K562 (cell line): ENCODE measurements around the gene CRTC3. TPM values are rescaled to one million over a fixed set of nuclear protein-coding genes. Genes with fewer than 3 reads are reported as not detected.

ENCODE experiments used
- CHD7 ChIP-seq: fragments of 200-600 bp; sonication (generic); IDR thresholded peaks from one replicate; pipeline ENCODE4 v1.6.1; 2012; ENCODE audit warnings: mild to moderate bottlenecking, low read depth, low read length, inconsistent platforms
- EP400 ChIP-seq: fragments of 450-650 bp; IDR thresholded peaks from 2 replicates; pipeline ENCODE4 v1.6.1; 2017; ENCODE audit warnings: antibody characterized with exemption, mild to moderate bottlenecking, moderate library complexity
- HDAC1 ChIP-seq, 2 experiments: fragments of 450-650 bp; IDR thresholded peaks; 2 replicates each; pipeline ENCODE4 v1.6.1; 2016 to 2017; ENCODE audit warnings: inconsistent platforms in 1 of 2, mild to moderate bottlenecking in 1 of 2, moderate library complexity in 1 of 2
- HDAC2 ChIP-seq: fragments of 450-650 bp; IDR thresholded peaks from 2 replicates; pipeline ENCODE4 v1.6.1; 2016; ENCODE audit warnings: mild to moderate bottlenecking
- MBD1 ChIP-seq: fragments of 250-450 bp; sonication (Bioruptor Pico); IDR thresholded peaks from 2 replicates; pipeline ENCODE4 v1.8.0; 2022; ENCODE audit warnings: inconsistent platforms
- MTA3 ChIP-seq: fragments of 450-650 bp; formaldehyde crosslinking; IDR thresholded peaks from 2 replicates; pipeline ENCODE4 v1.6.1; 2017; ENCODE audit warnings: mild to moderate bottlenecking, borderline replicate concordance
- POLR2H ChIP-seq: IDR thresholded peaks from 2 replicates; pipeline ENCODE4 v1.6.1; 2016; ENCODE audit warnings: missing genetic modification characterization, low read depth, mild to moderate bottlenecking, control low read depth, missing compliant biosample characterization, moderate library complexity
- SMAD2 ChIP-seq: fragments of 150-350 bp; IDR thresholded peaks from 2 replicates; pipeline ENCODE4 v1.6.1; 2014; ENCODE audit warnings: low read depth, mild to moderate bottlenecking, low read length
- ZKSCAN3 ChIP-seq: fragments of 250-450 bp; sonication (Bioruptor Pico); IDR thresholded peaks from 2 replicates; pipeline ENCODE4 v1.4.0; 2020
- polyA plus RNA-seq, 8 experiments: library from polyadenylated mRNA; depleted of rRNA in 4 of 8; stranded (reverse) in 5 of 8; unstranded in 3 of 8; fragments of >200 nt; fragmentation: Nextera tagmentation in 2 of 8; fragmentation: Illumina TruSeq in 1 of 8; extraction: Ambion mirVana in 2 of 8; extraction: Trizol in 1 of 8; gene quantifications; 2 replicates each; pipeline versions ENCODE4 v1.2.1 to v1.2.3, GENCODE V29; 2011 to 2014; ENCODE audit warnings: inconsistent platforms in 1 of 8, missing spikeins in 1 of 8
- total RNA-seq, 7 experiments: library from RNA; depleted of rRNA in 6 of 7; stranded (reverse); fragments of >200 nt in 6 of 7; fragmentation: Illumina TruSeq in 2 of 7; extraction: Trizol in 2 of 7; gene quantifications; 2 replicates each; pipeline versions ENCODE4 v1.2.1 to v1.2.3, GENCODE V29; 2011 to 2021; ENCODE audit warnings: low replicate concordance in 1 of 7
- TF ChIP-seq, protein P1 (sequence below): fragments of 450-650 bp; IDR thresholded peaks from 2 replicates; pipeline ENCODE4 v1.6.1; 2016

Gene CRTC3
- total and polyA plus RNA-seq, 9 of the 15 experiments (the other 6 are each of a cell fraction or from before 2014, with no cell fraction given): 1.2 to 19.0 (median 11.6) TPM

DNA sequence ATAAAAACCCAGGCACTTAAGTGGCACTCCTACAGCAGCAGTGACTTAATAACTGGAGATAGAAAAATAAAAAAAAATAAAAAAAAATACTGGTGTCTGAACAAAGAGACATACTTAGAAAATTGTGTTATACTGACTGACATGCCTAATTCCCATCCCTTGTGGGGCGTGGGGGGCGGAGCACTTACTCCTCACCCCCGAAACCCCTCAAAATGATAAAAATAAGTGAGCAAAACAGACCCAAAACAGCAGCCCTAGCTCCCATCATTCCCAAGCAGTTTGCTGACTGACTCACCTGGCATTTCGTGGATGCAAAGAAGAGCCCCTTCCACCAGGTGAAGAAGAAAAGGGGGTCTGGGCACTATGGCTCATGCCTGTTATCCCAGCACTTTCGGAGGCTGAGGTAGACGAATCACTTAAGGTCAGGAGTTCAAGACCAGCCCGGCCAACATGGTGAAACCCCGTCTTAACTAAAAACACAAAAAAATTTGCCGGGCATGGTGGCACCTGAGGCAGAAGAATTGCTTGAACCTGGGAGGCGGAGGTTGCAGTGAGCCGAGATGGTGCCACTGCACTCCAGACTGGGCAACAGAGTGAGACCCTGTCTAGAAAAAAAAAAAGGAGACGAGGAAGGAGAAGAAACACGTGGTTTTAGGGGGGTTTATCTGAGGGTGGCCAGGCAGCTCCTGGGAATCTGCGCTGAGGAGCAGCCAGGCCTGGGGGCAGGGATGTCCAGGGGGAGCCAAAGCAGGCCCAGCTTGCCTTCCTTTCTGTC, 136.6 kb downstream of the CRTC3 start (continued):
- no peak for TF ChIP-seq MBD1 (CRISPR knock-in tag)
- TF ChIP-seq SMAD2: no peak
- no peak for TF ChIP-seq ZKSCAN3 (CRISPR knock-in tag)
- no peak for TF ChIP-seq MTA3
- no peak for TF ChIP-seq EP400
- no peak for TF ChIP-seq HDAC2
- no peak for TF ChIP-seq CHD7
- no peak for TF ChIP-seq POLR2H (tag)
- TF ChIP-seq HDAC1 (IDR thresholded peaks at IDR 0.05): no peak
- TF ChIP-seq, protein P1, sequence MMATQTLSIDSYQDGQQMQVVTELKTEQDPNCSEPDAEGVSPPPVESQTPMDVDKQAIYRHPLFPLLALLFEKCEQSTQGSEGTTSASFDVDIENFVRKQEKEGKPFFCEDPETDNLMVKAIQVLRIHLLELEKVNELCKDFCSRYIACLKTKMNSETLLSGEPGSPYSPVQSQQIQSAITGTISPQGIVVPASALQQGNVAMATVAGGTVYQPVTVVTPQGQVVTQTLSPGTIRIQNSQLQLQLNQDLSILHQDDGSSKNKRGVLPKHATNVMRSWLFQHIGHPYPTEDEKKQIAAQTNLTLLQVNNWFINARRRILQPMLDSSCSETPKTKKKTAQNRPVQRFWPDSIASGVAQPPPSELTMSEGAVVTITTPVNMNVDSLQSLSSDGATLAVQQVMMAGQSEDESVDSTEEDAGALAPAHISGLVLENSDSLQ: 0 out of 2 replicates have a peak, but pooled peaks have one; percentile 25
